Esophagus squamous epithelium (tissue), 5 donors: ENCODE results near the gene LRRC4C. TPM values are rescaled to one million over a fixed set of nuclear protein-coding genes. Genes with fewer than 3 reads are reported as not detected.

Experiments
- DNase-seq: peaks from one replicate; lab custom pipeline; 2025; lab: John Stamatoyannopoulos, UW
- H3K27ac ChIP-seq, 4 donors: fragments of 200-600 bp; sonication (generic); one replicate each; pipeline ENCODE4 v1.5.1; 2016 to 2019; ENCODE audit warnings: mild to moderate bottlenecking in 1 of 4
- H3K27me3 ChIP-seq, 4 donors: fragments of 200-600 bp; sonication (generic); 1 replicate in 3 of 4; 2 replicates in 1 of 4; pipeline versions ENCODE4 v1.5.1 to v1.6.0; 2017 to 2021; ENCODE audit warnings: antibody characterized with exemption in 1 of 4
- H3K36me3 ChIP-seq, 3 donors: fragments of 200-600 bp; sonication (generic); one replicate each; pipeline ENCODE4 v1.5.1; 2016 to 2019
- H3K4me1 ChIP-seq, 3 donors: fragments of 200-600 bp; sonication (generic); one replicate each; pipeline ENCODE4 v1.5.1; 2017 to 2019
- H3K4me3 ChIP-seq, 4 donors: fragments of 200-600 bp; sonication (generic); 1 replicate in 3 of 4; 2 replicates in 1 of 4; pipeline ENCODE4 v1.5.1; 2016 to 2019; ENCODE audit warnings: mild to moderate bottlenecking in 2 of 4, moderate library complexity in 1 of 4
- H3K9me3 ChIP-seq, 3 donors: fragments of 200-600 bp; sonication (generic); one replicate each; pipeline ENCODE4 v1.5.1; 2016 to 2019
- CTCF ChIP-seq, 6 experiments: fragments of 450-650 bp in 4 of 6; fragments of 200-600 bp in 2 of 6; sonication (generic) in 2 of 6; IDR thresholded peaks; one replicate each; pipeline ENCODE4 v1.5.1; 2016 to 2019; ENCODE audit warnings: antibody characterized with exemption in 6 of 6, mild to moderate bottlenecking in 4 of 6, moderate library complexity in 4 of 6
- POLR2A ChIP-seq, 4 donors: fragments of 450-650 bp; IDR thresholded peaks; one replicate each; pipeline ENCODE4 v1.6.1; 2017; ENCODE audit warnings: antibody characterized with exemption in 4 of 4, mild to moderate bottlenecking in 4 of 4, moderate library complexity in 3 of 4
- WGBS, 2 donors: methylation state at CpG; one replicate each; pipeline ENCODE4 v1.1.5; 2018; 5-methylcytosine and 5-hydroxymethylcytosine counted together
- intact Hi-C: fragments of 100-400 bp; cut with DNase I; formaldehyde crosslinking; loops from one replicate; pipeline ENCODE4 v1.15.0; 2022
- total RNA-seq, 4 donors: library from RNA; depleted of rRNA; stranded (reverse); fragments of >200 nt; gene quantifications; one replicate each; pipeline ENCODE4 v1.1.0, GENCODE V29; 2016
- donor health status: DM: yes; HTN: yes; CAD: no.

Gene LRRC4C
- total RNA-seq, 4 donors from 2014 or later, result 0.09 to 0.38 (median 0.30) TPM; not detected in 1

GRCh38 chr11:40183073-40184064 is 1276.1 kb downstream of the LRRC4C start:
- intact Hi-C loops, result no loop called here
- no peak overlapping the region for H3K4me3 ChIP-seq
- DNase-seq, result no peak
- no peaks in the 10 kb centered on the region for H3K36me3 ChIP-seq
- H3K27ac ChIP-seq, result no peak overlapping the region
- TF ChIP-seq POLR2A (IDR thresholded peaks at IDR 0.05) (no peak), CTCF (IDR thresholded peaks at IDR 0.05) (no peak)
- 44 to 49% methylated on average over 5 of the region's 5 CpGs for WGBS, 2 donors
- H3K9me3 ChIP-seq, result no peaks in the 10 kb centered on the region
- no peaks in the 10 kb centered on the region for H3K4me1 ChIP-seq
- no peaks in the 10 kb centered on the region for H3K27me3 ChIP-seq

GRCh38 chr11:40179541-40179940 is 1279.9 kb downstream of the LRRC4C start:
- no peaks in the 10 kb centered on the region for H3K4me1 ChIP-seq
- 73 to 76% methylated on average over 6 of the region's 6 CpGs for WGBS, 2 donors
- no peak overlapping the region for H3K27ac ChIP-seq
- DNase-seq, result no peak
- intact Hi-C loops, result no loop called here
- no peaks in the 10 kb centered on the region for H3K27me3 ChIP-seq
- H3K4me3 ChIP-seq, result no peak overlapping the region
- no peaks in the 10 kb centered on the region for H3K36me3 ChIP-seq
- TF ChIP-seq POLR2A (IDR thresholded peaks at IDR 0.05) (no peak), CTCF (IDR thresholded peaks at IDR 0.05) (no peak)
- H3K9me3 ChIP-seq, result peaks cover 0 to 5% (median 0%) of the 10 kb centered on the region in 3 donors

GRCh38 chr11:40178470-40178869 is 1281.0 kb downstream of the LRRC4C start:
- H3K27ac ChIP-seq, result no peak overlapping the region
- no peaks in the 10 kb centered on the region for H3K36me3 ChIP-seq
- TF ChIP-seq POLR2A (IDR thresholded peaks at IDR 0.05) (no peak), CTCF (IDR thresholded peaks at IDR 0.05) (no peak)
- no peaks in the 10 kb centered on the region for H3K4me1 ChIP-seq
- intact Hi-C loops, result no loop called here
- no peaks in the 10 kb centered on the region for H3K27me3 ChIP-seq
- DNase-seq, result no peak
- H3K4me3 ChIP-seq, result no peak overlapping the region
- peaks cover 0 to 5% (median 0%) of the 10 kb centered on the region in 3 donors for H3K9me3 ChIP-seq
- 47 to 64% methylated on average over 2 of the region's 2 CpGs for WGBS, 2 donors

GRCh38 chr11:40175980-40176379 is 1283.5 kb downstream of the LRRC4C start:
- 90 to 93% methylated on average over 3 of the region's 3 CpGs for WGBS, 2 donors
- DNase-seq, result no peak
- peaks cover 0 to 5% (median 0%) of the 10 kb centered on the region in 3 donors for H3K9me3 ChIP-seq
- H3K36me3 ChIP-seq, result no peaks in the 10 kb centered on the region
- intact Hi-C loops, result no loop called here
- H3K4me1 ChIP-seq, result no peaks in the 10 kb centered on the region
- H3K4me3 ChIP-seq, result no peak overlapping the region
- no peak overlapping the region for H3K27ac ChIP-seq
- no peaks in the 10 kb centered on the region for H3K27me3 ChIP-seq
- TF ChIP-seq POLR2A (IDR thresholded peaks at IDR 0.05), result no peak
- TF ChIP-seq CTCF (IDR thresholded peaks at IDR 0.05), result no peak

- H3K9me3 ChIP-seq, result peaks cover 0 to 7% (median 0%) of the 10 kb centered on the region in 3 donors
- H3K27me3 ChIP-seq, result no peaks in the 10 kb centered on the region
- TF ChIP-seq POLR2A (IDR thresholded peaks at IDR 0.05), result no peak
- TF ChIP-seq CTCF (IDR thresholded peaks at IDR 0.05), result no peak
- WGBS, 2 donors, result 36 to 44% methylated on average over 2 of the region's 2 CpGs
- no peaks in the 10 kb centered on the region for H3K4me1 ChIP-seq
- no peak overlapping the region for H3K4me3 ChIP-seq
- DNase-seq, result no peak
- intact Hi-C loops, result no loop called here
- H3K27ac ChIP-seq, result no peak overlapping the region
- no peaks in the 10 kb centered on the region for H3K36me3 ChIP-seq
These were observed 1289.4 kb downstream of the LRRC4C start for GRCh38 chr11:40170078-40170477.
